DMS53 (cell line): ENCODE measurements around the gene CD58.

ENCODE experiments used
- DNase-seq: peaks from one replicate; lab custom pipeline; 2025; lab: John Stamatoyannopoulos, UW

Gene CD58

GRCh38 chr1:116538544-116538943 is 32.3 kb downstream of the CD58 start:
- peak; percentile 36 for DNase-seq

GRCh38 chr1:116537898-116538297 is 32.9 kb downstream of the CD58 start:
- no peak for DNase-seq

- DNase-seq, result no peak
These were observed 33.6 kb downstream of the CD58 start for GRCh38 chr1:116537040-116537831.

- no peak for DNase-seq
These were observed 36.6 kb downstream of the CD58 start for GRCh38 chr1:116534014-116534739.

GRCh38 chr1:116533429-116533820 is 37.4 kb downstream of the CD58 start:
- DNase-seq, result no peak

GRCh38 chr1:116532671-116533428 is 38.0 kb downstream of the CD58 start:
- DNase-seq, result no peak

- no peak for DNase-seq
These were observed 38.9 kb downstream of the CD58 start for GRCh38 chr1:116531917-116532316.

GRCh38 chr1:116529681-116530080 is 41.1 kb downstream of the CD58 start:
- DNase-seq, result no peak

GRCh38 chr1:116529199-116529631 is 41.6 kb downstream of the CD58 start:
- no peak for DNase-seq

GRCh38 chr1:116528329-116529083 is 42.3 kb downstream of the CD58 start:
- no peak for DNase-seq

- no peak for DNase-seq
These were observed 45.4 kb downstream of the CD58 start for GRCh38 chr1:116525440-116525839.

GRCh38 chr1:116521186-116521585 is 49.6 kb downstream of the CD58 start:
- DNase-seq, result no peak

GRCh38 chr1:116518400-116518799 is 52.4 kb downstream of the CD58 start:
- DNase-seq, result no peak

GRCh38 chr1:116516631-116517030 is 54.2 kb downstream of the CD58 start:
- DNase-seq, result no peak

GRCh38 chr1:116515702-116516101 is 55.1 kb downstream of the CD58 start:
- DNase-seq, result no peak

GRCh38 chr1:116514708-116515525 is 55.9 kb downstream of the CD58 start:
- no peak for DNase-seq

- DNase-seq, result peak; percentile 12
These were observed 56.9 kb downstream of the CD58 start for GRCh38 chr1:116513956-116514355.

GRCh38 chr1:116511459-116512019 is 59.3 kb downstream of the CD58 start:
- no peak for DNase-seq

GRCh38 chr1:116510361-116510760 is 60.5 kb downstream of the CD58 start:
- no peak for DNase-seq
